PC-3 (cell line): ENCODE results near the gene IPMK.

Source experiments
- EZH2 ChIP-seq: fragments of 300-600 bp; sonication (generic); IDR thresholded peaks from one replicate; pipeline ENCODE4 v1.6.1; 2017; ENCODE audit warnings: antibody characterized with exemption, mild to moderate bottlenecking, low read length; ENCODE audit not compliant: unreplicated experiment
- TF ChIP-seq, protein P1 (sequence below): fragments of 300-600 bp; sonication (generic); conservative IDR thresholded peaks from 2 replicates; pipeline ENCODE4 v1.5.1; 2017; ENCODE audit warnings: antibody characterized with exemption, low read depth, mild to moderate bottlenecking, low read length

DNA sequence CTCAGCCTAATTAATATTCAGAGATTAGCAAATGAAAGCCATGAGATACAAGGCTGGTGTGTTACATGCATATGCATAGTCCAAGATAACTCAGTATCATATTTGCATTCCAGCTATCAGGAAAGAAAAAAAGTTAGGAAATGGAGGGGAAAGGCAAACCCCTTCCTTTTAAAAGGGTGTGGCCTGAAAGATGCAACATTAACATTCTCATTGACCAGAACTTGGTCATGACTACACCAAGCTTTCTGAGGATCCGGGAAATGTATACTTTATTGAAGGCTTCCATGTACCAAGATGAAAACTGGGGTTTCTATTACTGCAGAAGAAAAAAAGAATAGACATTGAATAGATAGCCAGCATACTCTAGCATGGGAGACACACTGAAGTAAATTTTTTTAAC lies 96.5 kb downstream of the IPMK start:
- TF ChIP-seq EZH2: no peak
- TF ChIP-seq, protein P1, sequence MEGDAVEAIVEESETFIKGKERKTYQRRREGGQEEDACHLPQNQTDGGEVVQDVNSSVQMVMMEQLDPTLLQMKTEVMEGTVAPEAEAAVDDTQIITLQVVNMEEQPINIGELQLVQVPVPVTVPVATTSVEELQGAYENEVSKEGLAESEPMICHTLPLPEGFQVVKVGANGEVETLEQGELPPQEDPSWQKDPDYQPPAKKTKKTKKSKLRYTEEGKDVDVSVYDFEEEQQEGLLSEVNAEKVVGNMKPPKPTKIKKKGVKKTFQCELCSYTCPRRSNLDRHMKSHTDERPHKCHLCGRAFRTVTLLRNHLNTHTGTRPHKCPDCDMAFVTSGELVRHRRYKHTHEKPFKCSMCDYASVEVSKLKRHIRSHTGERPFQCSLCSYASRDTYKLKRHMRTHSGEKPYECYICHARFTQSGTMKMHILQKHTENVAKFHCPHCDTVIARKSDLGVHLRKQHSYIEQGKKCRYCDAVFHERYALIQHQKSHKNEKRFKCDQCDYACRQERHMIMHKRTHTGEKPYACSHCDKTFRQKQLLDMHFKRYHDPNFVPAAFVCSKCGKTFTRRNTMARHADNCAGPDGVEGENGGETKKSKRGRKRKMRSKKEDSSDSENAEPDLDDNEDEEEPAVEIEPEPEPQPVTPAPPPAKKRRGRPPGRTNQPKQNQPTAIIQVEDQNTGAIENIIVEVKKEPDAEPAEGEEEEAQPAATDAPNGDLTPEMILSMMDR: no peak
